Stomach (tissue), 4 donors: ENCODE results near the gene SLC38A10.

ENCODE experiments used
- CTCF ChIP-seq, 7 experiments: fragments of 450-650 bp in 4 of 7; fragments of 200-600 bp in 3 of 7; sonication (generic) in 3 of 7; IDR thresholded peaks; one replicate each; pipeline ENCODE4 v1.5.1; 2016 to 2019; ENCODE audit warnings: antibody characterized with exemption in 7 of 7, control low read depth in 2 of 7, mild to moderate bottlenecking in 1 of 7
- POLR2A ChIP-seq, 4 donors: fragments of 450-650 bp; IDR thresholded peaks; one replicate each; pipeline ENCODE4 v1.6.1; 2016; ENCODE audit warnings: antibody characterized with exemption in 4 of 4, control low read depth in 2 of 4, mild to moderate bottlenecking in 1 of 4, moderate library complexity in 1 of 4
- POLR2AphosphoS5 ChIP-seq, 3 donors: sonication (generic); formaldehyde crosslinking; IDR thresholded peaks; one replicate each; pipeline ENCODE4 v1.6.1; 2016; ENCODE audit warnings: antibody characterized with exemption in 3 of 3

GRCh38 chr17:81242421-81243332, 52.4 kb downstream of the SLC38A10 start:
- no peak for TF ChIP-seq CTCF (IDR thresholded peaks at IDR 0.05)
- TF ChIP-seq POLR2A (IDR thresholded peaks at IDR 0.05) = no peak
- TF ChIP-seq POLR2AphosphoS5 (IDR thresholded peaks at IDR 0.05) = no peak
